ENCODE measurements around the gene SAMHD1.
"Not testable (repeated sequence)": the region's sequence is repeated elsewhere in the genome, so short reads cannot be mapped to it uniquely, and the experiment has no call there.

SAMHD1 gene

DNA sequence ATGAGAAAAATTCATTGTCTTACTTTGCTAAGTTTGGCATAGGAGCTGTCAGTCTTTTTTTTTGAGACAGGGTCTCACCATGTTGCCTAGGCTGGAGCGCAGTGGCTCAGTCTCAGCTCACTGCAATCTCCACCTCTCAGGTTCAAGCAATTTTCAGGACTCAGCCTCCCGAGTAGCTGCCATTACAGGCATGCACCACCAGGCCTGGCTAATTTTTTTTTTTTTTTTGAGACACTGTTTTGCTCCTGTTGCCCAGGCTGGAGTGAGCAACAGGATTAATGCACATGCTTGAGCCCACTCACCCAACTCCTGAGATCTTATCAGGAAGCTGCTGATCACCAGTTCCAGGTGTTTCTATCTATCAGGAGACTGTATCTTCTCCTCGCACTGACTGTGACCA is 15.5 kb upstream of the SAMHD1 start:
- not testable (repeated sequence) for DNase-seq (ENCODE audit: low spot score); H2AFZ ChIP-seq (ENCODE audit: low read length); H3K4ac ChIP-seq (ENCODE audit: low read length); H2BK5ac ChIP-seq (ENCODE audit: low read length); H3K14ac ChIP-seq (ENCODE audit: low read length); H3K27me3 ChIP-seq (ENCODE audit: control insufficient read depth in 3 of 3, insufficient read depth in 3 of 3, low read depth in 1 of 3, low read length in 3 of 3); H3K4me2 ChIP-seq (ENCODE audit: insufficient read depth, low read length, poor library complexity, severe bottlenecking); H2BK15ac ChIP-seq (ENCODE audit: low read length); H3K18ac ChIP-seq (ENCODE audit: low read length); H2BK120ac ChIP-seq (ENCODE audit: low read depth, low read length); H2AK5ac ChIP-seq (ENCODE audit: low read depth, low read length); H3K27ac ChIP-seq (replicated peaks; ENCODE audit: low read length); H4K91ac ChIP-seq (ENCODE audit: low read depth, low read length, poor library complexity); H2BK12ac ChIP-seq (ENCODE audit: low read length); H3K4me1 ChIP-seq (ENCODE audit: control insufficient read depth in 2 of 2, insufficient read depth in 1 of 2, low read depth in 1 of 2, low read length in 2 of 2); H3K4me3 ChIP-seq (ENCODE audit: low read length in 2 of 2); H3K36me3 ChIP-seq (replicated peaks in 1 of 2; ENCODE audit: control insufficient read depth in 2 of 2, insufficient read depth in 2 of 2, low read length in 2 of 2); H3K23ac ChIP-seq (ENCODE audit: low read depth, low read length, poor library complexity); H3K79me1 ChIP-seq (ENCODE audit: low read depth, low read length); H4K8ac ChIP-seq (ENCODE audit: low read depth, low read length); H3K9ac ChIP-seq (ENCODE audit: low read depth, low read length, poor library complexity)
- H3K9me3 ChIP-seq (replicated peaks in 1 of 2; ENCODE audit: control insufficient read depth in 2 of 2, insufficient read depth in 1 of 2, low read depth in 1 of 2, low read length in 2 of 2), result peaks cover 9 to 22% of the 10 kb centered on the region in 2 donors
- no CpG with 5 or more reads among the region's 3 CpGs for WGBS, 2 donors (ENCODE audit: extremely low coverage in 2 of 2, insufficient read length in 2 of 2, insufficient replicate concordance in 1 of 2)

DNA sequence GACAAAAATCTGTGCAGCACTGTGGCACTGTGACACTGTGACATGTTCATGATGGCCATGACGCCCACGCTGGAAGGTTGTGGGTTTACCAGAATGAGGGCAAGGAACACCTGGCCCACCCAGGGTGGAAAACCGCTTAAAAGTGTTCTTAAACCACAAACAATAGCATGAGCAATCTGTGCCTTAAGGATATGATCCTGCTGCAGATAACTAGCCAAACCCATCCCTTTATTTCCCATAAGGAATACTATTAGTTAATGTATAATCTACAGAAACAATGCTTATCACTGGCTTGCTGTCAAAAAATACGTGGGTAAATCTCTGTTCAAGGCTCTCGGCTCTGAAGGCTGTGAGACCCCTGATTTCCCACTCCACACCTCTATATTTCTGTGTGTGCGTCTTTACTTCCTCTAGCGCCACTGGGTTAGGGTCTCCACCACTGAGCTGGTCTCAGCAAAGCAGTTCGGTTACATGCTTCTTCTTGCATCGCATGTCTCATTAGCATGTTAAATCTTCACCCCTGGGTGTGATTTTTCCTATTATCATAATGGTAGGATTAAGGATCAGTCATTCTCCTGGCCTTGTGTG is 10.9 kb upstream of the SAMHD1 start:
- H3K27me3 ChIP-seq (ENCODE audit: control insufficient read depth in 3 of 3, insufficient read depth in 3 of 3, low read depth in 1 of 3, low read length in 3 of 3); H2AFZ ChIP-seq (ENCODE audit: low read length); H3K4me1 ChIP-seq (ENCODE audit: control insufficient read depth in 2 of 2, insufficient read depth in 1 of 2, low read depth in 1 of 2, low read length in 2 of 2); H2BK15ac ChIP-seq (ENCODE audit: low read length); H3K4me3 ChIP-seq (ENCODE audit: low read length in 2 of 2); H3K9me3 ChIP-seq (replicated peaks in 1 of 2; ENCODE audit: control insufficient read depth in 2 of 2, insufficient read depth in 1 of 2, low read depth in 1 of 2, low read length in 2 of 2); H4K91ac ChIP-seq (ENCODE audit: low read depth, low read length, poor library complexity); H3K36me3 ChIP-seq (replicated peaks in 1 of 2; ENCODE audit: control insufficient read depth in 2 of 2, insufficient read depth in 2 of 2, low read length in 2 of 2); H3K4ac ChIP-seq (ENCODE audit: low read length); H2BK12ac ChIP-seq (ENCODE audit: low read length); H3K79me1 ChIP-seq (ENCODE audit: low read depth, low read length); H2BK5ac ChIP-seq (ENCODE audit: low read length); H3K27ac ChIP-seq (replicated peaks; ENCODE audit: low read length); H3K23ac ChIP-seq (ENCODE audit: low read depth, low read length, poor library complexity); H2BK120ac ChIP-seq (ENCODE audit: low read depth, low read length); H3K4me2 ChIP-seq (ENCODE audit: insufficient read depth, low read length, poor library complexity, severe bottlenecking); H3K9ac ChIP-seq (ENCODE audit: low read depth, low read length, poor library complexity); H3K14ac ChIP-seq (ENCODE audit: low read length); DNase-seq (ENCODE audit: low spot score); H4K8ac ChIP-seq (ENCODE audit: low read depth, low read length); H3K18ac ChIP-seq (ENCODE audit: low read length); H2AK5ac ChIP-seq (ENCODE audit: low read depth, low read length): not testable (repeated sequence)
- WGBS, 2 donors (ENCODE audit: extremely low coverage in 2 of 2, insufficient read length in 2 of 2, insufficient replicate concordance in 1 of 2), result no CpG with 5 or more reads among the region's 9 CpGs

DNA sequence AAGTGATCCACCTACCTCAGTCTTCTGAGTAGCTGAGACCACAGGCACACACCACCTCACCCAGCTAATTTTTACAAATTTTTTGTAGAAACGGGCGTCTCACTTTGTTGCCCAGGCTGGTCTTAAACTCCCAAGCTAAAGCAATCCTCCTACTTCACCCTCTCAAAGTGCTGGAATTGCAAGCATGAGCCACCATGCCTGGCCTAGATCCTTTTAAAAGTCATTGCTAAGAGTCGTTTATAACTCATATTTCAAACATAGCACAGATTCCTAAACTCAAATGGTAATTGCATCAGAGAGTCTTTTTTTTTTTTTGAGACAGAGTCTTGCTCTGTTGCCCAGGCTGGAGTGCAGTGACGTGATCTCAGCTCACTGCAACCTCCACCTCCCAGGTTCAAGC is 7.7 kb upstream of the SAMHD1 start:
- Histone ChIP-seq H2BK15ac (ENCODE audit: low read length) (no peak overlapping the region), H3K23ac (ENCODE audit: low read depth, low read length, poor library complexity) (no peak overlapping the region), H3K4me3 (ENCODE audit: low read length in 2 of 2) (no peak overlapping the region), H3K4me1 (ENCODE audit: control insufficient read depth in 2 of 2, insufficient read depth in 1 of 2, low read depth in 1 of 2, low read length in 2 of 2) (no peaks in the 10 kb centered on the region), H3K27me3 (ENCODE audit: control insufficient read depth in 3 of 3, insufficient read depth in 3 of 3, low read depth in 1 of 3, low read length in 3 of 3) (no peaks in the 10 kb centered on the region), H3K27ac (replicated peaks; ENCODE audit: low read length) (no peak overlapping the region), H2AK5ac (ENCODE audit: low read depth, low read length) (no peak overlapping the region), H3K4me2 (ENCODE audit: insufficient read depth, low read length, poor library complexity, severe bottlenecking) (no peak overlapping the region), H3K18ac (ENCODE audit: low read length) (no peak overlapping the region), H3K14ac (ENCODE audit: low read length) (no peak overlapping the region), H2AFZ (ENCODE audit: low read length) (no peak overlapping the region), H2BK12ac (ENCODE audit: low read length) (no peak overlapping the region), H2BK5ac (ENCODE audit: low read length) (no peak overlapping the region), H3K36me3 (replicated peaks in 1 of 2; ENCODE audit: control insufficient read depth in 2 of 2, insufficient read depth in 2 of 2, low read length in 2 of 2) (no peaks in the 10 kb centered on the region), H3K4ac (ENCODE audit: low read length) (no peak overlapping the region), H3K9ac (ENCODE audit: low read depth, low read length, poor library complexity) (no peak overlapping the region), H2BK120ac (ENCODE audit: low read depth, low read length) (no peak overlapping the region), H4K91ac (ENCODE audit: low read depth, low read length, poor library complexity) (no peak overlapping the region), H3K79me1 (ENCODE audit: low read depth, low read length) (no peaks in the 10 kb centered on the region), H3K9me3 (replicated peaks in 1 of 2; ENCODE audit: control insufficient read depth in 2 of 2, insufficient read depth in 1 of 2, low read depth in 1 of 2, low read length in 2 of 2) (peaks cover 4 to 7% of the 10 kb centered on the region in 2 donors), H4K8ac (ENCODE audit: low read depth, low read length) (no peak overlapping the region)
- no peak for DNase-seq (ENCODE audit: low spot score)
- no CpG with 5 or more reads among the region's 4 CpGs for WGBS, 2 donors (ENCODE audit: extremely low coverage in 2 of 2, insufficient read length in 2 of 2, insufficient replicate concordance in 1 of 2)

DNA sequence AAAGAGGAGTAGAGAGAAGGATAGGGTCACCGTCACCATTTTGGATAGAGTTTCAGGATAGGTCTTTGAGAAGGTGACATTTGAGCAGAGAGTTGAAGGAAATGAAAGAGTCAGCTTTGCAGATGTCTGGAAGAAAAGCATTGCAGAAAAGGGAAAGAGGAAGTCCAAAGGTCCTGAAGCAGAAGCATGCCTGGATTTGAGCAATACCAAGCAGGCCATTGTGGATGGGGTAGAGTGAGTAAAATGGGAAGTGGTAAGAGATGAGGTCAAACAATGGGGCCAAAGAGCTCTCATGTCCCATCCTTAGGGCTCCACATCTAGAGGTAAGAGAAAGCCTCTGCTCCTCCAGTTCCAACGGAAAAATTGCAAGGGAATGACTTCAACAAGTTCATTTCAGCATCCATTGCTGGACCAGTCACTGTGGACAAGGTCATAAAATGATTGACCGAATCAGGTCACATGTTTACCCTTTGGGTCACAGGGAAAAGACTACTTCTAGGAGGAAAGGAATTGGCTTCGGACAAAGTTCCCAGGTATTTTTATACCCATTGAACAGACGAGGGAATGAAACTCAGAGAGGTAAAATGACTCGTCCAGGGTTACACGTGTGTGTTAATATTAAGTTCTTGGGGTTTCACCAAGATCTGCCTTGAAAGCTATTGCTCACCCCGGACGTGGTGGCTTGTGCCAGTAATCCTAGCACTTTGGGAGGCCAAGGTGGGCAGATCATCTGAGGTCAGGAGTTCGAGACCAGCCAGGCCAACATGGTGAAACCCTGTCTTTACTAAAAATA is 6.6 kb upstream of the SAMHD1 start:
- H2BK5ac ChIP-seq (ENCODE audit: low read length), result no peak overlapping the region
- WGBS, 2 donors (ENCODE audit: extremely low coverage in 2 of 2, insufficient read length in 2 of 2, insufficient replicate concordance in 1 of 2), result no CpG with 5 or more reads among the region's 10 CpGs
- H2BK120ac ChIP-seq (ENCODE audit: low read depth, low read length), result no peak overlapping the region
- no peak overlapping the region for H2AK5ac ChIP-seq (ENCODE audit: low read depth, low read length)
- no peak overlapping the region for H3K9ac ChIP-seq (ENCODE audit: low read depth, low read length, poor library complexity)
- H2BK12ac ChIP-seq (ENCODE audit: low read length), result no peak overlapping the region
- no peak overlapping the region for H2BK15ac ChIP-seq (ENCODE audit: low read length)
- H3K27me3 ChIP-seq (ENCODE audit: control insufficient read depth in 3 of 3, insufficient read depth in 3 of 3, low read depth in 1 of 3, low read length in 3 of 3), result no peaks in the 10 kb centered on the region
- no peak overlapping the region for H3K4me3 ChIP-seq (ENCODE audit: low read length in 2 of 2)
- no peak overlapping the region for H3K18ac ChIP-seq (ENCODE audit: low read length)
- no peak overlapping the region for H3K14ac ChIP-seq (ENCODE audit: low read length)
- H3K4me1 ChIP-seq (ENCODE audit: control insufficient read depth in 2 of 2, insufficient read depth in 1 of 2, low read depth in 1 of 2, low read length in 2 of 2), result no peaks in the 10 kb centered on the region
- no peak overlapping the region for H3K4ac ChIP-seq (ENCODE audit: low read length)
- no peak overlapping the region for H4K8ac ChIP-seq (ENCODE audit: low read depth, low read length)
- peaks cover 4 to 7% of the 10 kb centered on the region in 2 donors for H3K9me3 ChIP-seq (replicated peaks in 1 of 2; ENCODE audit: control insufficient read depth in 2 of 2, insufficient read depth in 1 of 2, low read depth in 1 of 2, low read length in 2 of 2)
- H3K27ac ChIP-seq (replicated peaks; ENCODE audit: low read length), result no peak overlapping the region
- no peak overlapping the region for H3K4me2 ChIP-seq (ENCODE audit: insufficient read depth, low read length, poor library complexity, severe bottlenecking)
- H3K79me1 ChIP-seq (ENCODE audit: low read depth, low read length), result no peaks in the 10 kb centered on the region
- no peak overlapping the region for H2AFZ ChIP-seq (ENCODE audit: low read length)
- H3K23ac ChIP-seq (ENCODE audit: low read depth, low read length, poor library complexity), result no peak overlapping the region
- DNase-seq (ENCODE audit: low spot score), result no peak
- H3K36me3 ChIP-seq (replicated peaks in 1 of 2; ENCODE audit: control insufficient read depth in 2 of 2, insufficient read depth in 2 of 2, low read length in 2 of 2), result no peaks in the 10 kb centered on the region
- no peak overlapping the region for H4K91ac ChIP-seq (ENCODE audit: low read depth, low read length, poor library complexity)

All from neuronal stem cell (in vitro differentiated cells).